IMR-90 (cell line): ENCODE data around the gene PKHD1. TPM values are rescaled to one million over a fixed set of nuclear protein-coding genes. Genes with fewer than 3 reads are reported as not detected.

ENCODE experiments used
- ATAC-seq: fragments of 200-7000 bp; cut with Tn5 transposase; 2 replicates; pipeline ENCODE4 v1.9.1; 2020; ENCODE audit warnings: low read depth, mild to moderate bottlenecking, moderate library complexity
- BruUV-seq: library from RNA; stranded (reverse); fragments of 400-500 nt; replicated peaks from 2 replicates; lab custom pipeline; 2021; lab: Mats Ljungman, UMichigan
- CTCF ChIA-PET: fragments of 300-600 bp; formaldehyde crosslinking; extraction: SDS; loops from one replicate; lab custom pipeline; 2021; ENCODE audit warnings: antibody characterized with exemption; lab: Yijun Ruan, JAX
- POLR2A ChIA-PET: fragments of 300-600 bp; sonication (Branson Sonifier 250); formaldehyde crosslinking; loops from one replicate; lab custom pipeline; 2022; ENCODE audit warnings: antibody characterized with exemption; ENCODE audit not compliant: unreplicated experiment; lab: Charles Lee
- DNase-seq: peaks from one replicate; pipeline ENCODE4 v3.0.0; 2013
- H2AFZ ChIP-seq: replicated peaks from 2 replicates; pipeline ENCODE3; 2013; ENCODE audit warnings: low read length, mild to moderate bottlenecking; ENCODE audit not compliant: poor library complexity
- H2AK5ac ChIP-seq: 2 replicates; pipeline ENCODE4 v1.6.1; 2013; ENCODE audit warnings: low read depth, low read length, inconsistent platforms
- H2AK9ac ChIP-seq: replicated peaks from 2 replicates; pipeline ENCODE3; 2013; ENCODE audit warnings: mild to moderate bottlenecking, low read depth, low read length, moderate library complexity; ENCODE audit not compliant: poor library complexity
- H2BK120ac ChIP-seq: 2 replicates; pipeline ENCODE4 v1.6.1; 2013; ENCODE audit warnings: low read depth, low read length, inconsistent platforms
- H2BK15ac ChIP-seq: 3 replicates; pipeline ENCODE4 v1.6.1; 2013; ENCODE audit warnings: low read depth, low read length, inconsistent platforms
- H2BK20ac ChIP-seq: 2 replicates; pipeline ENCODE4 v1.6.1; 2013; ENCODE audit warnings: low read depth, mild to moderate bottlenecking, inconsistent platforms, low read length, moderate library complexity
- H2BK5ac ChIP-seq: 2 replicates; pipeline ENCODE4 v1.6.1; 2013; ENCODE audit warnings: mild to moderate bottlenecking, low read depth, low read length, inconsistent platforms; ENCODE audit not compliant: poor library complexity, severe bottlenecking
- H3K14ac ChIP-seq: replicated peaks from 2 replicates; pipeline ENCODE4 v1.6.1; 2013; ENCODE audit warnings: low read depth, low read length, inconsistent platforms
- H3K18ac ChIP-seq: 2 replicates; pipeline ENCODE4 v1.6.1; 2013; ENCODE audit warnings: low read depth, low read length, control low read depth
- H3K23ac ChIP-seq: 2 replicates; pipeline ENCODE4 v1.6.1; 2013; ENCODE audit warnings: low read depth, low read length, inconsistent platforms
- H3K27ac ChIP-seq: 2 replicates; pipeline ENCODE4 v1.5.1; 2013; ENCODE audit warnings: mild to moderate bottlenecking, control low read depth, low read length; ENCODE audit not compliant: insufficient read depth
- H3K27me3 ChIP-seq: 2 replicates; pipeline ENCODE4 v1.6.1; 2013; ENCODE audit warnings: low read length; ENCODE audit not compliant: control insufficient read depth, insufficient read depth
- H3K36me3 ChIP-seq: 2 replicates; pipeline ENCODE4 v1.6.1; 2013; ENCODE audit warnings: low read length, mixed read lengths; ENCODE audit not compliant: control insufficient read depth, insufficient read depth
- H3K4ac ChIP-seq: 2 replicates; pipeline ENCODE4 v1.6.1; 2013; ENCODE audit warnings: low read depth, low read length, inconsistent platforms
- H3K4me1 ChIP-seq: 2 replicates; pipeline ENCODE4 v1.6.1; 2013; ENCODE audit warnings: low read length, mixed read lengths; ENCODE audit not compliant: control insufficient read depth, insufficient read depth
- H3K4me2 ChIP-seq: 2 replicates; pipeline ENCODE4 v1.6.1; 2013; ENCODE audit warnings: low read depth, mild to moderate bottlenecking, control low read depth, low read length, moderate library complexity
- H3K4me3 ChIP-seq: 2 replicates; pipeline ENCODE4 v1.5.1; 2013; ENCODE audit warnings: low read depth, mild to moderate bottlenecking, control low read depth, low read length, moderate library complexity; ENCODE audit not compliant: insufficient read depth
- H3K56ac ChIP-seq: 2 replicates; pipeline ENCODE4 v1.6.1; 2013; ENCODE audit warnings: low read length, inconsistent platforms; ENCODE audit not compliant: insufficient read depth; ENCODE audit errors: extremely low read depth
- H3K79me1 ChIP-seq, 2 experiments: 2 replicates each; pipeline ENCODE4 v1.6.1; 2013; ENCODE audit warnings: low read length in 2 of 2, inconsistent platforms in 1 of 2, low read depth in 1 of 2
- H3K9ac ChIP-seq: 2 replicates; pipeline ENCODE4 v1.6.1; 2013; ENCODE audit warnings: low read depth, low read length, control low read depth
- H3K9me1 ChIP-seq: 2 replicates; pipeline ENCODE4 v1.6.1; 2013; ENCODE audit warnings: low read length, inconsistent platforms; ENCODE audit not compliant: insufficient read depth
- H3K9me3 ChIP-seq: 2 replicates; pipeline ENCODE4 v1.6.1; 2013; ENCODE audit warnings: low read length; ENCODE audit not compliant: control insufficient read depth, insufficient read depth
- H4K20me1 ChIP-seq: 2 replicates; pipeline ENCODE4 v1.6.1; 2013; ENCODE audit warnings: low read length, inconsistent platforms; ENCODE audit not compliant: insufficient read depth
- H4K5ac ChIP-seq: 2 replicates; pipeline ENCODE4 v1.6.1; 2013; ENCODE audit warnings: mild to moderate bottlenecking, low read depth, low read length, control low read depth
- H4K8ac ChIP-seq, 2 experiments: 2 replicates each; pipeline ENCODE4 v1.6.1; 2013; ENCODE audit warnings: low read depth in 2 of 2, low read length in 2 of 2, control low read depth in 1 of 2, inconsistent platforms in 1 of 2
- H4K91ac ChIP-seq: 2 replicates; pipeline ENCODE4 v1.6.1; 2013; ENCODE audit warnings: low read depth, low read length, inconsistent platforms; ENCODE audit not compliant: insufficient read depth
- CEBPB ChIP-seq: IDR thresholded peaks from 2 replicates; pipeline ENCODE4 v1.6.1; 2012; ENCODE audit warnings: low read depth, low read length, improper control_type of control experiment
- CTCF ChIP-seq: conservative IDR thresholded peaks from 2 replicates; pipeline ENCODE4 v1.5.1; 2012; ENCODE audit warnings: mild to moderate bottlenecking, low read depth, low read length, improper control_type of control experiment
- MAZ ChIP-seq: IDR thresholded peaks from 2 replicates; pipeline ENCODE4 v1.6.1; 2012; ENCODE audit warnings: low read depth, mild to moderate bottlenecking, low read length, improper control_type of control experiment, moderate library complexity, borderline replicate concordance
- SMC3 ChIP-seq: fragments of 150-350 bp; IDR thresholded peaks from 2 replicates; pipeline ENCODE4 v1.6.1; 2016; ENCODE audit warnings: low read depth, mild to moderate bottlenecking, antibody characterized with exemption, low read length, moderate library complexity
- WGBS, 2 experiments: methylation state at CpG; one replicate each; pipeline versions ENCODE4 v1.1.5 to v1.1.7; 2013; ENCODE audit warnings: missing lambda C conversion rate in 2 of 2; ENCODE audit not compliant: insufficient read length in 1 of 2; ENCODE audit errors: extremely low coverage in 2 of 2; 5-methylcytosine and 5-hydroxymethylcytosine counted together
- dilution Hi-C: fragments of 300-500 bp; cut with HindIII; formaldehyde crosslinking; loops from one replicate; pipeline ENCODE4 v1.14.3; 2018; ENCODE audit warnings: low sequenced_read_pairs; ENCODE audit not compliant: unreplicated experiment
- in situ Hi-C: fragments of 300-500 bp; cut with MboI; formaldehyde crosslinking; loops from 3 replicates; pipeline ENCODE4 v1.14.3; 2019; ENCODE audit warnings: low sequenced_read_pairs, inconsistent platforms, mixed read lengths
- intact Hi-C: fragments of 100-400 bp; cut with micrococcal nuclease; formaldehyde crosslinking; loops from 2 replicates; pipeline ENCODE4 v1.10.0; 2022
- polyA plus RNA-seq, 3 experiments: library from polyadenylated mRNA; depleted of rRNA; stranded (reverse); fragments of >200 nt; gene quantifications; 2 replicates each; pipeline ENCODE4 v1.2.3, GENCODE V29; 2012; ENCODE audit warnings: low replicate concordance in 1 of 3
- total RNA-seq: library from RNA; depleted of rRNA; stranded (reverse); fragments of >200 nt; gene quantifications from 2 replicates; pipeline ENCODE4 v1.2.3, GENCODE V29; 2012

The PKHD1 gene
- total and polyA plus RNA-seq, 2 of the 4 experiments (the other 2 are of a cell fraction): not detected

DNA sequence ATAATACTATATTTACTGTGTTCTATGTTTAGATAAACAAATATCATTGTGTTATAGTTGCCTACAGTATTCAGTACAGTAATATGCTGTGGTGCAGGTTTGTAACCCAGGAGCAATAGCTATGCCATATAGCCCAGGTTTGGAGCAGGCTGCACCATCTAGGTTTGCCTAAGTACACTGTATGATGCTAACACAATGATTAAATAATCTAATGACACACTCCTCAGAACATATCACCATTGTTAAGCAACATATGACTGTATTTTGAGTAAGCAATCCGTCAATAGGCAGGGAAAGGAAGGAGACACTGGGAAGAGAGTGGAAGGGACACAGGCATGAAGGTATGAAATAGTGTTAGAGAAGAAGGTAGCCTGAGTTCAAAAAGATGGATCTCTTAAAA lies 369.9 kb downstream of the PKHD1 start:
- H2BK20ac ChIP-seq: no peak overlapping the region
- intact Hi-C loops (no loop called here), in situ Hi-C loops (no loop called here), dilution Hi-C loops (no loop called here)
- no peak overlapping the region for H3K4me3 ChIP-seq
- ChIA-PET POLR2A (no interaction called here), CTCF (no interaction called here)
- no TSS peak for BruUV-seq
- no peaks in the 10 kb centered on the region for H4K20me1 ChIP-seq
- no peaks in the 10 kb centered on the region for H3K36me3 ChIP-seq
- no CpG with 5 or more reads among the region's 1 CpG for WGBS, 2 experiments
- TF ChIP-seq CEBPB: no peak
- TF ChIP-seq MAZ: no peak
- no peak for TF ChIP-seq CTCF
- TF ChIP-seq SMC3: no peak
- no peak overlapping the region for H4K91ac ChIP-seq
- H3K23ac ChIP-seq: no peak overlapping the region
- no peak overlapping the region for H3K56ac ChIP-seq
- no peak overlapping the region for H4K8ac ChIP-seq
- no peaks in the 10 kb centered on the region for H3K79me1 ChIP-seq
- ATAC-seq: no peak
- no peak overlapping the region for H2BK120ac ChIP-seq
- H3K9me1 ChIP-seq: no peaks in the 10 kb centered on the region
- no peaks in the 10 kb centered on the region for H3K4me1 ChIP-seq
- no peak for DNase-seq
- no peaks in the 10 kb centered on the region for H3K27me3 ChIP-seq
- H3K9me3 ChIP-seq: no peaks in the 10 kb centered on the region
- no peak overlapping the region for H2AK9ac ChIP-seq
- no peak overlapping the region for H4K5ac ChIP-seq
- H3K9ac ChIP-seq: no peak overlapping the region
- H3K4ac ChIP-seq: no peak overlapping the region
- H3K18ac ChIP-seq: no peak overlapping the region
- no peak overlapping the region for H2AK5ac ChIP-seq
- no peak overlapping the region for H3K14ac ChIP-seq
- no peak overlapping the region for H3K27ac ChIP-seq
- no peak overlapping the region for H3K4me2 ChIP-seq
- no peak overlapping the region for H2AFZ ChIP-seq
- no peak overlapping the region for H2BK5ac ChIP-seq
- no peak overlapping the region for H2BK15ac ChIP-seq
